ES-I3 (cell line): ENCODE results near the gene RCAN1.
"Not testable (repeated sequence)": the region's sequence is repeated elsewhere in the genome, so short reads cannot be mapped to it uniquely, and the experiment has no call there.

Experiments used
- H3K36me3 ChIP-seq: 2 replicates; pipeline ENCODE4 v1.6.1; 2013; ENCODE audit warnings: mild to moderate bottlenecking, low read length, control low read depth, moderate library complexity; ENCODE audit not compliant: insufficient read depth
- H3K4me1 ChIP-seq: 2 replicates; pipeline ENCODE4 v1.6.1; 2013; ENCODE audit warnings: mild to moderate bottlenecking, control low read depth, low read length; ENCODE audit not compliant: insufficient read depth
- H3K9ac ChIP-seq: 2 replicates; pipeline ENCODE4 v1.6.1; 2013; ENCODE audit warnings: low read depth, mild to moderate bottlenecking, low read length, moderate library complexity
- H3K9me3 ChIP-seq: 2 replicates; pipeline ENCODE4 v1.6.1; 2013; ENCODE audit warnings: mild to moderate bottlenecking, low read length, moderate library complexity; ENCODE audit not compliant: control insufficient read depth, insufficient read depth

The RCAN1 gene

DNA sequence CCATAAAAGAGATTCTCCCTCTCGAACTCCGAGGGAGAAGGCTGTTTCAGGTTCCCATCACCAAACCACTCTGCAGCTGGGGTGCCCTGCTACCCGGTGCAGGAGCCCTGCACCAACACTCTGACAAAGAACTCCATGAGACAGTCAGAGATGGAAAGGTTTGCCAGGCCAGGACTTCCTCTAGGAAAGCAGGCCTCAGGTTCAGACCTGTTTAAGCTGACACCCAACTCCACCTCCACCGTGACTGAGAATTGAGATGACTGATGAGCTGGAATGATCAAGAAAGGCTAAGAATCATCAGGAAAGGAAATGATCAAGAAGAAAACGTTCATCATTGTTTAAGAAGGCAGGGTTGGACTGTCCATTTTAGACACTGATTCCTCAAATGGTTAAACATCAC is 56.7 kb downstream of the RCAN1 start:
- Histone ChIP-seq H3K4me1 (no peaks in the 10 kb centered on the region), H3K9me3 (peaks cover 3% of the 10 kb centered on the region), H3K9ac (no peak overlapping the region)

DNA sequence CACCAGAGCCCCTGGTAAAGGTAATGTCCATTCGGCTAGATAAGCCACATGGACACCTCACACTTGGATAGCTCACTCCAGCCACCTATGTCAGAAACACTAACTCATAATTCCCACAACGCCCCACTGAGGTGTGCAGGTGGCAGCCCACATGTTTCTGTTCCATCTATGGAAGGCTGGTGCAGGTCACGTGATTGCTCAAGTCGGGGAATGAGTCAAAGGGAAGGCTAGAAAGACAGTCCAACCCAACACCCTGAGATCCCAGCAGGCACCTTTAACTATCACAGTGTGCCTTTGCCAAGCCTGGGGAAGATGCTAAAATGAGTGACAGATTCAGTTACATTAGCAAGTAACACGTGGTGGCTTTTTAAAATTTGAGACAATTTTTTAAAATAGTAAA is 57.7 kb downstream of the RCAN1 start:
- no peaks in the 10 kb centered on the region for H3K4me1 ChIP-seq
- H3K9me3 ChIP-seq: peaks cover 3% of the 10 kb centered on the region
- no peaks in the 10 kb centered on the region for H3K36me3 ChIP-seq
- H3K9ac ChIP-seq: no peak overlapping the region

More for the DNA sequence above, 56.7 kb downstream of the RCAN1 start:
- no peaks in the 10 kb centered on the region for H3K36me3 ChIP-seq

- H3K4me1 ChIP-seq, H3K9me3 ChIP-seq, H3K36me3 ChIP-seq, H3K9ac ChIP-seq: not testable (repeated sequence)
These were observed 60.2 kb downstream of the RCAN1 start for GRCh38 chr21:34554670-34555069.

DNA sequence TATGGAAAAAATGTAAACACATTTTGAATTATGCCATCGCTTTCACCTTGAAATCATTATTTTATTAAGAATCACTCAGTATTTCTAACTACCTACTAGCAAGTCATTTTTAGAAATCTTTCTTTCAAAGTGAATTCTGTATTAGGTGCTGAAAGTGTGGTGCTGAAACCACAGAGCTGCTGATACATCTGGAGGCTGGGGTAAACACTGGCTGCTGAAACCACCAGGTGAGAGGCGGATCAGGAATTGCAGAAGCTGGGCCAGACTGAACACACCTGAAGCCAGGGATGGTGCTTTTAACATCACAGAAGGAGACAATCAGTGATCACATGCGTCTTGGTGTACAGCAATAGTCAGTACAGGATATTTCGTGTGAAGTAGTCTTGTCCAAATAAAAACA is 60.7 kb downstream of the RCAN1 start:
- Histone ChIP-seq H3K4me1 (no peaks in the 10 kb centered on the region), H3K9me3 (peaks cover 3% of the 10 kb centered on the region), H3K9ac (no peak overlapping the region), H3K36me3 (no peaks in the 10 kb centered on the region)

- no peaks in the 10 kb centered on the region for H3K4me1 ChIP-seq
- H3K36me3 ChIP-seq: no peaks in the 10 kb centered on the region
- H3K9ac ChIP-seq: no peak overlapping the region
- H3K9me3 ChIP-seq: peaks cover 3% of the 10 kb centered on the region
These were observed 61.6 kb downstream of the RCAN1 start for GRCh38 chr21:34553151-34553952.

DNA sequence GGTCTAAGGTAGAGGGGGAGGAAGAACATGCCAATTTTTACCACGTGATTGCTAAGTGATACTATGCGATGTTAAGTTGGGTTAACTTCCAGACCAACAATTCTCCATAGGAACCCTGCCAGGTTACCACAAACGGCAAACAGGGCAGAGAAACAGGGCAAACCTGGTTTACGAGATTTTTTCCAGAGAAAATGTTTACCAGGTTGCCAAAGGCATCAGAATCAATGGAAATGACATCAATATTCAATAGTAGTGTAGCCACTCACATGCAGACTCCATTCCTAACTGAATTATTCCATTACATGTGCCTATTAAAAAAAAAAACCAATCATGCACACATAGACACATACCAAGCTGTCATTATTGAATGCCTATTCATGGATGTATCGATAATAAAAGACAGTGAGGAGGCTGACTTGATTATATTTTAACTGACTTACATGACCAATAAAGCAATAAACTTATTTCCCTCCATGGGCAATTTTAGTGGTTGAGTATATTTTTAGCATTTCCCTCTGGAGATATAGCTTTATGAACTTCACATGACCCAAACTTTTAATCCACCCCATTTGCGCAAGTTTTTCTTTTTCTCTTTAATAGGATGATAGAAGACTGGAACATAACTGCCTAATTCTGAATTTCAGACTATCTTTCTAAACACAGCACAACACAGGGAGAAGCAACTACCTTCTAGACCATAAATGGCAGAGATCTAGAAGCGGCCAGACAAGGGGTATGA is 62.4 kb downstream of the RCAN1 start:
- Histone ChIP-seq H3K36me3 (no peaks in the 10 kb centered on the region), H3K9me3 (peaks cover 3% of the 10 kb centered on the region), H3K9ac (no peak overlapping the region), H3K4me1 (no peaks in the 10 kb centered on the region)

GRCh38 chr21:34550182-34550799 is 64.6 kb downstream of the RCAN1 start:
- H3K9me3 ChIP-seq: peaks cover 3% of the 10 kb centered on the region
- H3K9ac ChIP-seq: no peak overlapping the region
- H3K36me3 ChIP-seq: no peaks in the 10 kb centered on the region
- peaks cover 9% of the 10 kb centered on the region for H3K4me1 ChIP-seq

DNA sequence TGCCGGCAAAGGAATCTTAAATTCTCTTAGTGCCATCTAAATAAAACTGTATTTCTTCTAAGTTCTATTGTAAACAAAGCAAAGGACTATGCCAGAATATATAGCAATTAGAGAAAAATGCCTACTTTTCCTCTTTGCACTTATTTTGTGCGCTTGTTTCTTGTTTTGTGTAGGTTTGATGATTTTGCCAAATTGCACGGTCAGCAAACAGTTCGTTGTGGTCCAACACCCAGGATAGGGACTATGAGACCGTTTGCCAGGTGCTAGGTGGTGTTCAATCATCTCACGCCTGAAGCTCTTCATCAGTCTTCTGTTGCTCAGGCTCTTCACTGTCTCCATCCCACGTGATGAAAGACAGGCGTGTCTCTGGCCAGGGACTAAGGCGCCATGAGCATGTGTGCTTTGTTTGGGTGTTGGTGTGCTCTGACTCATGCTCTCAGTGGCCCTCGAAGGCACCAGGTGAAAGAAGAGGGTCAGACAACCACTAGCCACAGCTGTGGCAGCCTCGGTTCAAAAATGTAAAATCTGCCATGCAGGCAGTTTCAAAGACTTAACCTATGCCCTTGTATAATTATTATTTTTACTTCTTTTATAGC is 66.0 kb downstream of the RCAN1 start:
- H3K4me1 ChIP-seq: peaks cover 12% of the 10 kb centered on the region
- no peaks in the 10 kb centered on the region for H3K36me3 ChIP-seq
- no peaks in the 10 kb centered on the region for H3K9me3 ChIP-seq
- H3K9ac ChIP-seq: no peak overlapping the region

DNA sequence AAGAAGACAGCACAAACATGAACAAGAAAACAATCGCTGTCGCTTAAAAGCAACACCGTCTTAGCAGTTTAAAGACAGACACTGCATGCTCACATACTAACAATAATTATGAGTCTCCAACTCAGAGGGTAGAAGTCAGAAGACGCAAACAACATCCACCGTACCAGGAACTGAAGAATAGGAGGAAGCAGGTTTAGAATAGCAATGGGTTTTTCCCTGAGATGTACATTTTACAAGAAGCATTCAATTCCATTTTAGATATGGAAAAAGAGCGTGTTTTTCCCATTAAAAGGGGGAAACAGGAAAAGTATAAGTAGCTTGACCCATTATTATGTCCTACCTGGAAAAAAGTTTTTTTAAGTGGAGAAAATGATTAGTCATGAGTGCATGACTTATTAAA is 68.4 kb downstream of the RCAN1 start:
- Histone ChIP-seq H3K36me3 (no peaks in the 10 kb centered on the region; the same call in 1 of the 2 replicates), H3K4me1 (peaks cover 12% of the 10 kb centered on the region), H3K9ac (no peak overlapping the region), H3K9me3 (0 out of 2 replicates have a peak, but pooled peaks cover 2% of the 10 kb centered on the region)

GRCh38 chr21:34545079-34545884 is 69.6 kb downstream of the RCAN1 start:
- Histone ChIP-seq H3K36me3 (no peaks in the 10 kb centered on the region; the same call in 1 of the 2 replicates), H3K4me1 (peaks cover 12% of the 10 kb centered on the region), H3K9ac (no peak overlapping the region), H3K9me3 (0 out of 2 replicates have a peak, but pooled peaks cover 2% of the 10 kb centered on the region)

GRCh38 chr21:34544032-34544496 is 70.8 kb downstream of the RCAN1 start:
- H3K9me3 ChIP-seq: 0 out of 2 replicates have a peak, but pooled peaks cover 2% of the 10 kb centered on the region
- no peak overlapping the region for H3K9ac ChIP-seq
- no peaks in the 10 kb centered on the region; the same call in 1 of the 2 replicates for H3K36me3 ChIP-seq
- H3K4me1 ChIP-seq: peaks cover 12% of the 10 kb centered on the region

DNA sequence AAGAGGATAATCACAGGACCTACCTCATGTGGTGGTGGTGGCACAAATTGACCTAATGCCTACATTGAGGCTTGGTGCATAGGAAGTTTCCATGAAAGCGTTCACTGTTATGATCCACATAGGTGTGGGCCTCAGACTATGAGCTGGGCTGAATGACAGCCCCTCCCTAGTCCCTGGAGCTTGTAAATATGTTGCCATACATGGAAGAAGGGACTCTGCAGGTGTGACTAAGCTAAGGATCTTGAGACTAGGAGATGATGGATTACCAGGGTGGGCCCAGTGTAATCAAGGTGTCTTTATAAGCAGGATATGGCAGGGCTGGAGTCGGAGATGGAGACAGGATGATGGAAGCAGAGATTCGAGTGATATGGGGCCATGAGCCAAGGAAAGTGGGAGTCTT is 71.9 kb downstream of the RCAN1 start:
- H3K36me3 ChIP-seq: no peaks in the 10 kb centered on the region; the same call in 1 of the 2 replicates
- no peak overlapping the region for H3K9ac ChIP-seq
- H3K9me3 ChIP-seq: 0 out of 2 replicates have a peak, but pooled peaks cover 2% of the 10 kb centered on the region
- H3K4me1 ChIP-seq: peaks cover 12% of the 10 kb centered on the region

DNA sequence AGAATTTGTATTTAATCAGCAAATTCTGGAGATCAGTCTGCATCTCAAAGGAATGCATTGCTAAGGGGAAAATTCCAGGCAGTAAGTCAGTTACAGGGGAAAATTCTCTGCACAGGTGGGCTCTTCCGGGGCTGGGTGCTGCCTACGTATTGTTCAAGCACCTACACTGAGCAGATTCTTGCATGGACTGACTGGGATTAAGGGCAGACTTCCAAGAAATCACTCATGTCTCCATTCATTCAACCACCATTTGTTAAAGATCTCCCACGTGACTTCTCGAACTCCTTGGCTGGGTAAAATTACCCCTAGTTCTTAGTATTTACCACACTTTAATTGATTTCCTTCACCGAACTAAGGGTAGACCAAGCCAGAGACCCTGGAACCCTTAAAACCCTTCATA is 74.7 kb downstream of the RCAN1 start:
- H3K36me3 ChIP-seq: no peaks in the 10 kb centered on the region; the same call in 1 of the 2 replicates
- 0 out of 2 replicates have a peak, but pooled peaks cover 2% of the 10 kb centered on the region for H3K9me3 ChIP-seq
- peaks cover 13% of the 10 kb centered on the region for H3K4me1 ChIP-seq
- H3K9ac ChIP-seq: no peak overlapping the region
